GM19467 (cell line): ENCODE results near the gene RNF213.
"Not testable (repeated sequence)": the region's sequence is repeated elsewhere in the genome, so short reads cannot be mapped to it uniquely, and the experiment has no call there.

Experiments used
- ATAC-seq: cut with Tn5 transposase; IDR thresholded peaks from one replicate; pipeline ENCODE4 v1.9.1; 2021; ENCODE audit warnings: mild to moderate bottlenecking, moderate library complexity; ENCODE audit not compliant: unreplicated experiment

The RNF213 gene

GRCh38 chr17:80408872-80409271 is 148.2 kb downstream of the RNF213 start:
- ATAC-seq: no peak

- ATAC-seq: no peak
Observed at GRCh38 chr17:80409626-80410025, 149.0 kb downstream of the RNF213 start.

GRCh38 chr17:80410441-80411087 is 149.9 kb downstream of the RNF213 start:
- not testable (repeated sequence) for ATAC-seq

- no peak for ATAC-seq
Observed at GRCh38 chr17:80413771-80414507, 153.3 kb downstream of the RNF213 start.

- no peak for ATAC-seq
Observed at GRCh38 chr17:80414508-80414802, 153.8 kb downstream of the RNF213 start.

- peak; percentile 98 for ATAC-seq
Observed at GRCh38 chr17:80414803-80415625, 154.4 kb downstream of the RNF213 start, which contains the start of gene ENDOV. Gene ENDOV, plus strand, starts transcription at chr17:80415167. Its CDS starts 28 bp downstream, at chr17:80415195.

- no peak for ATAC-seq
Observed at GRCh38 chr17:80415626-80416137, 155.0 kb downstream of the RNF213 start.

GRCh38 chr17:80416260-80416939 is 155.7 kb downstream of the RNF213 start:
- ATAC-seq: no peak

- ATAC-seq: no peak
Observed at GRCh38 chr17:80416940-80417293, 156.3 kb downstream of the RNF213 start.

GRCh38 chr17:80418589-80418988 is 157.9 kb downstream of the RNF213 start:
- no peak for ATAC-seq

GRCh38 chr17:80419255-80419654 is 158.6 kb downstream of the RNF213 start:
- no peak for ATAC-seq

- no peak for ATAC-seq
Observed at GRCh38 chr17:80421381-80422090, 160.9 kb downstream of the RNF213 start.

- no peak for ATAC-seq
Observed at GRCh38 chr17:80422276-80422675, 161.6 kb downstream of the RNF213 start.

- ATAC-seq: no peak
Observed at GRCh38 chr17:80422981-80423380, 162.3 kb downstream of the RNF213 start.

- ATAC-seq: no peak
Observed at GRCh38 chr17:80423536-80424225, 163.0 kb downstream of the RNF213 start.

- no peak for ATAC-seq
Observed at GRCh38 chr17:80424261-80424660, 163.6 kb downstream of the RNF213 start.

- no peak for ATAC-seq
Observed at GRCh38 chr17:80424878-80425765, 164.5 kb downstream of the RNF213 start.

- ATAC-seq: no peak
Observed at GRCh38 chr17:80425835-80426426, 165.3 kb downstream of the RNF213 start.
